HepG2 (cell line): ENCODE data around the gene SKA2. TPM values are rescaled to one million over a fixed set of nuclear protein-coding genes. Genes with fewer than 3 reads are reported as not detected.

Source experiments
- ATF7-NPFF ChIP-seq: sonication (generic); formaldehyde crosslinking; IDR thresholded peaks from 2 replicates; pipeline ENCODE4 v1.8.1; 2023; ENCODE audit warnings: mild to moderate bottlenecking, low read depth, missing genetic modification reagents, moderate library complexity
- ATRX ChIP-seq: sonication (generic); formaldehyde crosslinking; IDR thresholded peaks from 2 replicates; pipeline ENCODE4 v1.4.0; 2020; ENCODE audit warnings: missing genetic modification reagents, borderline replicate concordance
- CENPT ChIP-seq: sonication (generic); formaldehyde crosslinking; IDR thresholded peaks from 2 replicates; pipeline ENCODE4 v1.8.0; 2022; ENCODE audit warnings: low read depth, mild to moderate bottlenecking, moderate library complexity, missing genetic modification reagents
- FOXM1 ChIP-seq: sonication (generic); formaldehyde crosslinking; IDR thresholded peaks from 2 replicates; pipeline ENCODE4 v1.5.0; 2020; ENCODE audit warnings: missing genetic modification reagents
- HDAC2 ChIP-seq: sonication (generic); formaldehyde crosslinking; IDR thresholded peaks from 2 replicates; pipeline ENCODE4 v1.4.0; 2020; ENCODE audit warnings: missing genetic modification reagents
- HNRNPK ChIP-seq: fragments of 200-400 bp; formaldehyde crosslinking; IDR thresholded peaks from 2 replicates; pipeline ENCODE4 v1.6.1; 2018; ENCODE audit warnings: low read length, low read depth, moderate library complexity, mild to moderate bottlenecking; ENCODE audit not compliant: poor library complexity, severe bottlenecking
- JUN ChIP-seq: sonication (generic); formaldehyde crosslinking; IDR thresholded peaks from 2 replicates; pipeline ENCODE4 v1.4.0; 2020; ENCODE audit warnings: mild to moderate bottlenecking, missing genetic modification reagents
- JUNB ChIP-seq: sonication (generic); formaldehyde crosslinking; IDR thresholded peaks from 2 replicates; pipeline ENCODE4 v1.8.0; 2022; ENCODE audit warnings: missing genetic modification reagents, mild to moderate bottlenecking, borderline replicate concordance
- NFKBIZ ChIP-seq: IDR thresholded peaks from 2 replicates; pipeline ENCODE4 v1.6.1; 2018; ENCODE audit warnings: missing genetic modification reagents, missing compliant biosample characterization
- POLR2AphosphoS5 ChIP-seq: IDR thresholded peaks from 2 replicates; pipeline ENCODE4 v1.6.1; 2012; ENCODE audit warnings: low read depth, low read length
- SRSF1 ChIP-seq: fragments of 200-400 bp; formaldehyde crosslinking; optimal IDR thresholded peaks from 2 replicates; pipeline ENCODE3; 2017; ENCODE audit warnings: mild to moderate bottlenecking, low read depth, low read length, moderate library complexity
- TCF7L2 ChIP-seq: IDR thresholded peaks from 2 replicates; pipeline ENCODE4 v1.6.1; 2011; ENCODE audit warnings: mild to moderate bottlenecking, low read depth, low read length, moderate library complexity
- TGIF2 ChIP-seq: IDR thresholded peaks from 2 replicates; pipeline ENCODE4 v1.6.1; 2016; ENCODE audit warnings: control low read depth, missing compliant biosample characterization
- TOPORS ChIP-seq: sonication (generic); formaldehyde crosslinking; IDR thresholded peaks from 2 replicates; pipeline ENCODE4 v1.8.0; 2023; ENCODE audit warnings: mild to moderate bottlenecking, missing genetic modification reagents
- ZFP90 ChIP-seq: sonication (generic); formaldehyde crosslinking; IDR thresholded peaks from 2 replicates; pipeline ENCODE4 v1.8.0; 2022; ENCODE audit warnings: missing genetic modification reagents, mild to moderate bottlenecking, inconsistent platforms, borderline replicate concordance
- ZMYM4 ChIP-seq: sonication (generic); formaldehyde crosslinking; IDR thresholded peaks from 2 replicates; pipeline ENCODE4 v1.8.1; 2023; ENCODE audit warnings: mild to moderate bottlenecking, missing genetic modification reagents
- ZNF143 ChIP-seq: sonication (generic); formaldehyde crosslinking; IDR thresholded peaks from 2 replicates; pipeline ENCODE4 v1.4.0; 2020; ENCODE audit warnings: missing genetic modification reagents
- ZNF20 ChIP-seq: sonication (generic); formaldehyde crosslinking; IDR thresholded peaks from 2 replicates; pipeline ENCODE4 v1.4.0; 2020; ENCODE audit warnings: mild to moderate bottlenecking, moderate library complexity, missing genetic modification reagents
- ZNF580 ChIP-seq: IDR thresholded peaks from 2 replicates; pipeline ENCODE4 v1.6.1; 2016; ENCODE audit warnings: low read depth, borderline replicate concordance
- ZNF678 ChIP-seq: sonication (generic); formaldehyde crosslinking; IDR thresholded peaks from 2 replicates; pipeline ENCODE4 v1.4.0; 2020; ENCODE audit warnings: mild to moderate bottlenecking, missing genetic modification reagents
- ZNF724P ChIP-seq: sonication (generic); formaldehyde crosslinking; IDR thresholded peaks from 2 replicates; pipeline ENCODE4 v1.8.0; 2022; ENCODE audit warnings: missing genetic modification reagents, borderline replicate concordance
- ZNF740 ChIP-seq: sonication (generic); formaldehyde crosslinking; IDR thresholded peaks from 2 replicates; pipeline ENCODE4 v1.4.0; 2020; ENCODE audit warnings: missing genetic modification reagents
- ZNF83 ChIP-seq: sonication (generic); formaldehyde crosslinking; IDR thresholded peaks from 2 replicates; pipeline ENCODE4 v1.4.0; 2020; ENCODE audit warnings: missing genetic modification reagents, mild to moderate bottlenecking, borderline replicate concordance
- ZNF839 ChIP-seq: sonication (generic); formaldehyde crosslinking; IDR thresholded peaks from 2 replicates; pipeline ENCODE4 v1.4.0; 2020; ENCODE audit warnings: missing genetic modification reagents, mild to moderate bottlenecking, borderline replicate concordance
- ZSCAN29 ChIP-seq: sonication (generic); formaldehyde crosslinking; conservative IDR thresholded peaks from 2 replicates; pipeline ENCODE4 v1.4.0; 2020; ENCODE audit warnings: mild to moderate bottlenecking, missing genetic modification reagents
- polyA plus RNA-seq, 8 experiments: library from polyadenylated mRNA; depleted of rRNA in 3 of 8; stranded (reverse) in 7 of 8; unstranded in 1 of 8; fragments of >200 nt; fragmentation: Illumina TruSeq in 4 of 8; extraction: Trizol in 4 of 8; gene quantifications; 2 replicates each; pipeline versions ENCODE4 v1.2.1 to v1.2.3, GENCODE V29; 2011 to 2016; ENCODE audit warnings: low read depth in 4 of 8, missing spikeins in 1 of 8, mixed read lengths in 1 of 8; ENCODE audit not compliant: insufficient read depth in 1 of 8
- total RNA-seq, 5 experiments: library from RNA; depleted of rRNA; stranded (reverse); fragments of >200 nt; fragmentation: Illumina TruSeq; extraction: Trizol; gene quantifications; 2 replicates each; pipeline ENCODE4 v1.2.3, GENCODE V29; 2016; ENCODE audit warnings: low read depth in 1 of 5
- TF ChIP-seq, protein P1 (sequence below): sonication (generic); formaldehyde crosslinking; IDR thresholded peaks from 2 replicates; pipeline ENCODE4 v1.9.0; 2021; ENCODE audit warnings: missing genetic modification reagents, borderline replicate concordance

Gene SKA2
- total and polyA plus RNA-seq, 2 of the 13 experiments (the other 11 are each of a cell fraction or from before 2014, with no cell fraction given), result 18.6 to 91.8 TPM

GRCh38 chr17:59155439-59156177, 622 bp upstream of the SKA2 start, which contains the start of gene PRR11 (continued):
- TF ChIP-seq FOXM1 (peak; percentile 93), ZSCAN29 (no peak), ZNF740 (CRISPR knock-in tag) (no peak), ZMYM4 (CRISPR knock-in tag) (peak; percentile 93), TCF7L2 (no peak), ZNF20 (CRISPR knock-in tag) (no peak), JUNB (CRISPR knock-in tag) (peak; percentile 52; the same call in 1 of the 2 replicates), SRSF1 (no peak), ZNF839 (CRISPR knock-in tag) (no peak), POLR2AphosphoS5 (peak; percentile 64; the same call in 1 of the 2 replicates), NFKBIZ (CRISPR knock-in tag) (0 out of 2 replicates have a peak, but pooled peaks have one; percentile 5), CENPT (CRISPR knock-in tag) (peak; percentile 75; the same call in 1 of the 2 replicates), ZNF580 (CRISPR knock-in tag) (no peak), ATF7-NPFF (peak; percentile 77), ZNF678 (CRISPR knock-in tag) (no peak), TOPORS (CRISPR knock-in tag) (peak; percentile 12; the same call in 1 of the 2 replicates), HNRNPK (peak; percentile 54), ZNF83 (CRISPR knock-in tag) (no peak), ZNF143 (CRISPR knock-in tag) (no peak), HDAC2 (0 out of 2 replicates have a peak, but pooled peaks have one; percentile 13), ZNF724P (CRISPR knock-in tag) (peak; percentile 98), ZFP90 (CRISPR knock-in tag) (no peak), TGIF2 (CRISPR knock-in tag) (peak; percentile 97), JUN (CRISPR knock-in tag) (no peak), ATRX (CRISPR knock-in tag) (no peak)
- TF ChIP-seq, protein P1, sequence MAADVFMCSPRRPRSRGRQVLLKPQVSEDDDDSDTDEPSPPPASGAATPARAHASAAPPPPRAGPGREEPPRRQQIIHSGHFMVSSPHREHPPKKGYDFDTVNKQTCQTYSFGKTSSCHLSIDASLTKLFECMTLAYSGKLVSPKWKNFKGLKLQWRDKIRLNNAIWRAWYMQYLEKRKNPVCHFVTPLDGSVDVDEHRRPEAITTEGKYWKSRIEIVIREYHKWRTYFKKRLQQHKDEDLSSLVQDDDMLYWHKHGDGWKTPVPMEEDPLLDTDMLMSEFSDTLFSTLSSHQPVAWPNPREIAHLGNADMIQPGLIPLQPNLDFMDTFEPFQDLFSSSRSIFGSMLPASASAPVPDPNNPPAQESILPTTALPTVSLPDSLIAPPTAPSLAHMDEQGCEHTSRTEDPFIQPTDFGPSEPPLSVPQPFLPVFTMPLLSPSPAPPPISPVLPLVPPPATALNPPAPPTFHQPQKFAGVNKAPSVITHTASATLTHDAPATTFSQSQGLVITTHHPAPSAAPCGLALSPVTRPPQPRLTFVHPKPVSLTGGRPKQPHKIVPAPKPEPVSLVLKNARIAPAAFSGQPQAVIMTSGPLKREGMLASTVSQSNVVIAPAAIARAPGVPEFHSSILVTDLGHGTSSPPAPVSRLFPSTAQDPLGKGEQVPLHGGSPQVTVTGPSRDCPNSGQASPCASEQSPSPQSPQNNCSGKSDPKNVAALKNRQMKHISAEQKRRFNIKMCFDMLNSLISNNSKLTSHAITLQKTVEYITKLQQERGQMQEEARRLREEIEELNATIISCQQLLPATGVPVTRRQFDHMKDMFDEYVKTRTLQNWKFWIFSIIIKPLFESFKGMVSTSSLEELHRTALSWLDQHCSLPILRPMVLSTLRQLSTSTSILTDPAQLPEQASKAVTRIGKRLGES (CRISPR knock-in tag), result no peak
